ENCODE measurements around the gene LRRC74B.

The LRRC74B gene

DNA sequence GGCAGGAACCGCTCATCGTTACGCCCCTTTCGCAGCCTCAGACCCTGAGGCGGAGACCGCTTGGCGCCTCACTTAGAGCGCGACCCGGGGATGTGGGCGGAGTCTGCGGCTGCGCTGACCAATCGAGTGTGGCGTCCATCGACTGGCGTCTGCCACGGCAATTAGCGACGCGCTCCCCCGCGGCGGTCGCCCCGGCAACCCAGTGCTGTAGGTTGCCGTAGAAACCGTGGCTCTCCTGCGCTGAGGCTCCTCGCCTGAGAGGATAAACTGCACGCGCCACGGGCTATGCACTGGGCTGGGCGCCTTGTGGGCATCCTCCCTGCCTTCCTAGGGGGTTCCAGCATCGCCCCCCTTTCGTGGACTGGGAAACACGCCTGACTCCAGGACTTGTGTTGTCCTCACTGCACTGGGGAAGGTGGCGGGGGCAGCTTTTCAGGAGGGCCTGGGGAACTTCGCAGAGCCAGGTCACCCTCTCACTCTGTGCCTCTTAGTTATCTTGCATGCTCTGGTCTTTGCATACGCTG lies 31.5 kb upstream of the LRRC74B start:
- DNase-seq (ENCODE audit: low spot score): peak; percentile 98

DNA sequence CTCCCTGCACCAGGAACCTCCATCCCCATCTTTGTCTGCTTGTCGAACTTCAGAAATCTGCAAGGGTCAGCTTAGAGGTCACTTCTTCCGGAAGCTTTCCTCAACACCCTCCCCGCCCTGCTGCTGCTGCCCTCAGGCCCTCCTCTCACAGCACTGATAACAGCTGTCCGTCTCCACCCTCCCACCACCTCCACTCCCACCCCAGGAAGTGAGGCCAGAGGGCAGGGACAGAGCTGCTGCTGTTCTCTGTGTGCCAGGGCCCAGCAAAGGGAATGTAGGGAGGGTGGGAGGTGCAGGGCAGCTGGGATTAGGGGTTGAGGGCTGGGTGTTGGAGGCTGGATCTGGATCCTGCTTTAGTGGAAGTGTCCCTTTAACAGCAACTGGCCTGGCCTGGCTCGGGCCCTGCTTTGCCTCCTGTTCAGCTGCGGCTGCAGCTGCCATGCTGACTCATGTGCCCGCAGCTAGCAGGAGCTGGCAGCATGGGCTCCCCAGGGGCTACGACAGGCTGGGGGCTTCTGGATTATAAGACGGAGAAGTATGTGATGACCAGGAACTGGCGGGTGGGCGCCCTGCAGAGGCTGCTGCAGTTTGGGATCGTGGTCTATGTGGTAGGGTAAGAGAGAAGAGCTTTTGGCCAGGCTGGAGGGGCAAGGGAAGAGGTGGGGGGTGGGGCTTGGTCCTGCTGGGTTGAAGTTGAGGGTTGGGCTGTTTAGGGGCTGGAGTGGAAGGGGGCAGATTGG lies 30.9 kb upstream of the LRRC74B start, which contains the start of gene P2RX6:
P2RX6 (plus strand) TSS at position 440 of the 740 bp plus-strand sequence; CDS start at position 450, 10 bp downstream.
- DNase-seq (ENCODE audit: low spot score): peak; percentile 47

DNA sequence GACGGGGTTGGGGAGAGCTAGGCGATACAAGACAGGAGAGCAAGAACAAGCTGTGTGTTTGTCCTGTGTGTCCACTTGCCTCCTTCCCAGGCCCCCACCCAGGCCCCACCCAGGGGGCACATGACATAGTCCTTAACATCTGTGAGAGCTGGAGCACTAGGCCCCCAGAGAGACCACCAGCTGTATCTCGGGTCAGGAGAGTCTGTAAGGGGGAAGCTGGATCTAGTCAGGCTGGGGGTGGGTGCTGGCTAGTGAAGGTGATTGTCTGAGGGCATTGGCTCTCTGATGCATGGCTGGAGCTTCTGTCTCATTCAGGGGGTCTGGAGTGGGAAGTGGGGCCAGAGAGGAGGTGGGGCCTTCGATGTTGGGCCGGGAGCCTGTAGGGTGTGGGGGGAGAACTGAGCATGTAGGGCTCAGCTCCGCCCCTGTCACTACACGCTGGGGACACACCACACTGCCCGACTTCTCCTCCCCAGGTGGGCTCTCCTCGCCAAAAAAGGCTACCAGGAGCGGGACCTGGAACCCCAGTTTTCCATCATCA lies 30.2 kb upstream of the LRRC74B start:
- DNase-seq (ENCODE audit: low spot score): no peak

DNA sequence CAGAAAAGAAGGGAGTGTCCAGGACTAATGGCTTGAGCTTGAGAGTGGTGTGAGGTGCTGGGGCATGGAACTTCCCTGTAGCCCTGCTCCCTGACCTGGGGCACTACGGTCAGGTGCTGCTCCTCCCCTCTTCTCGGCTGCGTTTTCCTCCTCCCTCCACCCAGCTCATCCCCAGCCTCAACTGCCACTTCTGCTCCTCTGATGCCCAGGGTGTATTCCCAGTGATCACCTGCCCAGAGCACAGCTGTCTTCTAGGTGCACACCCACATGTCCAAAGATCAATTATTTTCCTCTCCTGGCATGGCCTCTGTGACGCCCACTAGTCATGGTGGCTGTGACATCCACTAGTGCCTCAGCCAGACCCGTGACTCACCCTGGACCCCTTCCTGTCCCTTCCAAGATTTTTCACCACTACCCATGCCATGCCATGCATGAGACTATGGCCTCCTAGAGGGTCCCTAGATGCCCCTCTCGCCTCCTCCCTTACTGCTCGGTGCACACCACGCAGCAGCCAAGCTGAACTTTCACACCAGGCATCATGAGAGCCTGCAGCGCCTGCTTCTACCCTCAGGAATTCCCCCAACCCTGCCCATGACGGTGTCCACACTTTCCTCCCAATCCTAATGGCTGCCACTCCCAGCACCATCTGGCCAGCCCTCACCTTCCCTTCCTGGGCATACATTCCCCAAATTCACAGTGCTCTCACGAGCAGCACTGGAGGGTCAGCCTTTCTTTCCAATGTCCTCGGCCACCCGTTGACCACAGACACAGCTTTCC lies 28.9 kb upstream of the LRRC74B start:
- DNase-seq (ENCODE audit: low spot score): no peak

DNA sequence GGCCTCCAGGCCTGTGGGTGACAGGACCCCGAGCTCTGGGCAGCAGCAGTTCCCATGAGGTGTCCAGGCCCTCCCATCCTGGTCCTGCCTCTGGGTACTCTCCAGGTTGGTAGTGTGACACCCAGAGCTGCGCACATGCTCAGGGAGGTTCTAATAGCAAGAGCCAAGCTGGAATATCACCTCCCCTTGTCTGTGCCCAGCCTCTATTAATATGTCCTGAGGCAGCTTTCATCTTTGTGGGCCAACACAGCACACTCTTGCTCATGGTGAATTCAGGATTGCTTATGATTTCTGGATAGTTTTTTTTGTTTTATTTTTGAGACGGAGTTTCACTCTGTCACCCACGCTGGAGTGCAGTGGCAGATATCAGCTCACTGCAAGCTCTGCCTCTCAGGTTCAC lies 27.4 kb upstream of the LRRC74B start:
- DNase-seq (ENCODE audit: low spot score): no peak

DNA sequence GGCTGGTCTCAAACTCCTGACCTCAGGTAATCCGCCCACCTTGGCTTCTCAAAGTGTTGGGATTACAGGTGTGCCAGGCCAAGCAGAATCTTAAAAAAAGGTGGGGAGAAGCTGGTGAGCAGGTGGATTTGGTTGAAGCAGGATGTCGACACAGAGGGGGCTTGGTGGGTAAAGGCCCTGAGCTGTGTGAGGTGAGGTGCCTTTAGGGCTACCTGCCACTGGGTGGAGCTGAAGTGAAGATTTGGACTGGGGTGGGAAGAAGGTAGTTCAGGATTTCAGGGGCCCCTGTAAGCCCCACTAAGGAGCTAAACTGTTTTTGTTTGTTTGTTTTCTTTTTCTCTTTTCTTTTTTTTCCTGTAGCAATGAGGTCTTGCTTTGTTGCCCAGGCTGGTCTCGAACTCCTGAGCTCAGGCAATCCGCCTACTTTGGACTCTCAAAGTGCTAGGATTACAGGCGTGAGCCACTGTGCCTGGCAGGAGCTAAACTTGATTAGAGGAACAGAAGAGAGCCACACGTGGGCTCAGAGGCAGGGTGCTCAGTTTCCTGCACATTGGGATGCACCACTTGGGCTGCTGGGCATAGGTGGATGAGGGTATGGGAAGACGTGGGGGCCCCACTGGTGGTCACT lies 24.8 kb upstream of the LRRC74B start:
- DNase-seq (ENCODE audit: low spot score): peak; percentile 84

- no peak for DNase-seq (ENCODE audit: low spot score)
Measured at GRCh38 chr22:21022507-21022906, 23.2 kb upstream of the LRRC74B start.

GRCh38 chr22:21022955-21023614 lies 22.7 kb upstream of the LRRC74B start:
- no peak for DNase-seq (ENCODE audit: low spot score)

- no peak for DNase-seq (ENCODE audit: low spot score)
Measured at GRCh38 chr22:21025266-21025665, 20.5 kb upstream of the LRRC74B start.

- DNase-seq (ENCODE audit: low spot score): no peak
Measured at GRCh38 chr22:21025763-21026755, 19.7 kb upstream of the LRRC74B start.

- no peak for DNase-seq (ENCODE audit: low spot score)
Measured at GRCh38 chr22:21026783-21027692, 18.7 kb upstream of the LRRC74B start.

- DNase-seq (ENCODE audit: low spot score): no peak
Measured at GRCh38 chr22:21028277-21029251, 17.2 kb upstream of the LRRC74B start.

DNA sequence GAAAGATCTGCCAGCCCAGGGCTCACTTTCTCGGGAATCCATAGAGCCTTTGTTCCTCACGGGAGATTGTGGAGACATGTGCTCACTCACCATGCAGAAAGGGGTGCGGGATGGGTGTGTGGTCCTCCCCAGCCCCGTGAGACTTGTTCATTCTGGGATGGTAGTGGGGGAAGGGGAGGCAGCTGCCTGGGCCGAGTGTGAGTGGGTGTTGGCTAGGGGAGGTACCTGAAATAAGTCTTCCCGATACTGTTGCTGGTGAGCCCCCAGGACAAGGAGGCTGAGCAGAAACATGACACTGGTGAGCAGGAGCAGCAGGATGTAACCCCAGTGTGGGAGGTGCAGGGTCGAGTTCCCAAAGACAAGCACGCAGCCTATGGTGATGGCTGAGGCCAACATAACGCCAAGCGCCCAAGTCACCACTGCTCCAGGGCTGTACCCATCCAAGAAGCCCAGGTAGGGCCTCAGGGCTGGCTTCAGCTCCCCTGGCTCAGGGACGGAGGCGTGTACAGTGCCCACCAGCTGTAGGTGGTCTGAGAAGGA lies 16.2 kb upstream of the LRRC74B start:
- DNase-seq (ENCODE audit: low spot score): no peak

DNA sequence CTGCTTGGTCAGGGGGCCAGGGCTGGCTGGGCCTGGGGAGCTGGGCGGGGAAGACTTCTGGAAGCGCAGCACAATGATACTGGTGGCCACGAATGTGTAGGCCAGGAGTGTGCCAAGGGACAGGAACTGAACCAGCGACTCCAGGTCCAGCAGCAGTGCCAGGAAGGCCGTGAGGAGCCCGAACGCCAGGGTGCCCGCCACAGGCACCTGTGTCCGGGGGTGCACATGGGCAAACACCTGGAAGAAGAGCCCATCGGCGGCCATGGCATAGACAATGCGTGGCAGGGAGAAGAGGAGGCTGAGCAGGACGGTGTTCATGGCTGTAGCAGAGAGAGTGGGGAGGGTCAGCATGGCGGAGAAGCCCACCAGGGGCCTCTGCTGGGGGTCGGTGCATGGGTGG lies 15.7 kb upstream of the LRRC74B start:
- no peak for DNase-seq (ENCODE audit: low spot score)

DNA sequence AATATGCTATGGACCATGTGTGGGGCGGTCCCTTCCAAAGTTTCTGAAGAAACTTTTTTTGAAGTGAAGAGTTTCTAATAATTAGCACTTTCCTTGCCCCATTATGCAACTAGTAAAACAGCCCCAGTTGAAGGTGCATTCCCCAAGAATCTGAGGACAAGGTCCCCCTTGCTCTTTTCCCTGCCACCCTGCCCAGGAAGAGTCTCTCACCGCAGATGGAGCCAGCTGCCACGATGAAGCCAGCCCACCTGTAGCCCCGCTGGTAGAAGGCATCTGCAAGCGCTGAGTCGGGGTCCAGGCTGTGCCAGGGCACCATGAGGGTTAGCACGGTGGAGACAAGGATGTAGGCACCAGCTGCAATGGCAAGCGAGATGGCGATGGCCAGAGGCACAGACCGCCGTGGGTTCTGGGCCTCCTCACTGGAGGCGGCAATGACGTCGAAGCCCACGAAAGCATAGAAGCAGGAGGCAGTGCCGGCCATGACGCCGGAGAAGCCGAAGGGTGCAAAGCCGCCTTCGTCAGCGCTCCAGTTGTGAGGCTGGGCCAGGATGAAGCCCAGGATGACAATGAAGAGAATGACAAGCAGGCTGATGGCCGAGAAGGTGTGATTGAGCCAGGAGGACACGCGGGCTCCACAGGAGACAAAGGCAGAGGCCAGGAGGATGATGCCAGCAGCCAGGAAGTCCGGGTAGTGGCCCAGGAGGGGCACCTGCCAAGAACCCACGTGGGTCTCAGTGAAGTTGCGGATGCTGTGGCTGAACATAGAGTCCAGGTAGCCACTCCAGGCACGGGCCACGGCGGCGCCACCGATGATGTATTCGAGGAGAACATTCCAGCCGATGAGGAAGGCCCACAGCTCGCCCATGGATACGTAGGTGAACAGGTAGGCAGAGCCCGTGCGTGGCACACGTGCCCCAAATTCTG lies 14.9 kb upstream of the LRRC74B start:
- DNase-seq (ENCODE audit: low spot score): no peak

DNA sequence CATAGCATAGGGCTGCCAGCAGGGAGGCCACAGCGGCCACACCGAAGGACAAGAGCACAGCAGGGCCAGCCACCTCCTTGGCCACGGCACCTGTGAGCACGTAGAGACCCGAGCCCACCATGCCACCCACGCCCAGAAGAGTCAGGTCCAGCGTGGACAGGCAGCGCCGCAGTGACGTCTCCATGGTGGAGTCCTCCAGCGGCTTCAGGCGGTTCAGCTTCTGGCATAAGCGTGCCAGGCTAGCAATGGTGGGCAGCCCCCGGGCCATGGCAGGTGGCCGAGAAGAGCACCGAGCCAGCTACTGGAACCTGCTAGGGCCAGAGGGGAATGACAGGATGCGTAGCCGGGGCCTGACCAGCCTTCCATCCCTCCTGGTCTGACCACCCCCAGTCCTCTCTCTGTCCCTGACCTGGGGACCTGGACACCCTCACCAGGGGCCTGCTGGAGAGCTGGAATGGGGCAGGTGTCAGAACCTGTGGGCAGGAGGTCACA lies 14.2 kb upstream of the LRRC74B start:
- DNase-seq (ENCODE audit: low spot score): no peak
